HCT116 (cell line): ENCODE data around the gene MYO3B. TPM values are rescaled to one million over a fixed set of nuclear protein-coding genes. Genes with fewer than 3 reads are reported as not detected.

Experiments used
- ATAC-seq: fragments of 200-7000 bp; cut with Tn5 transposase; 2 replicates; pipeline ENCODE4 v1.9.1; 2020; ENCODE audit warnings: mild to moderate bottlenecking, moderate library complexity
- BruUV-seq: library from RNA; stranded (reverse); fragments of 400-500 nt; replicated peaks from 2 replicates; lab custom pipeline; 2021; lab: Mats Ljungman, UMichigan
- CTCF ChIA-PET: fragments of 300-600 bp; sonication (Branson Sonifier 250); formaldehyde crosslinking; loops from one replicate; lab custom pipeline; 2021; ENCODE audit warnings: antibody characterized with exemption; lab: Charles Lee
- POLR2A ChIA-PET: fragments of 300-600, 350-600 bp; sonication (Branson Sonifier 250); formaldehyde crosslinking; loops from one replicate; lab custom pipeline; 2021; ENCODE audit warnings: antibody characterized with exemption; lab: Charles Lee
- RAD21 ChIA-PET, 2 experiments: fragments of 300-600 bp; sonication (Branson Sonifier 250); formaldehyde crosslinking; loops; one replicate each; lab custom pipeline; 2023; ENCODE audit warnings: low total read pairs in 2 of 2; ENCODE audit not compliant: uncharacterized antibody in 2 of 2, unreplicated experiment in 2 of 2, low non-redundant PET in 1 of 2; lab: Charles Lee
- DNase-seq: peaks from one replicate; pipeline ENCODE4 v3.0.0-alpha.2; 2010; ENCODE audit warnings: low read depth, low spot score
- H2AFZ ChIP-seq: fragments of 200-600 bp; shearing (Covaris generic), sonication (generic); 2 replicates; pipeline ENCODE4 v1.6.1; 2017; ENCODE audit warnings: low read depth, mixed run types, mixed read lengths, antibody characterized with exemption, low read length; ENCODE audit not compliant: poor library complexity, severe bottlenecking
- H3K27ac ChIP-seq: 2 replicates; pipeline ENCODE4 v1.5.1; 2012; ENCODE audit warnings: low read depth, low read length
- H3K27me3 ChIP-seq: fragments of 200-600 bp; sonication (generic); 2 replicates; pipeline ENCODE4 v1.6.1; 2016; ENCODE audit warnings: mixed run types, low read length, mixed read lengths; ENCODE audit not compliant: insufficient read depth
- H3K36me3 ChIP-seq, 2 experiments: fragments of 200-500 bp in 1 of 2; fragments of 200-600 bp in 1 of 2; sonication (Bioruptor generic) in 1 of 2; sonication (generic) in 1 of 2; 2 replicates each; pipeline versions ENCODE4 v1.5.1 to v1.6.1; 2014 to 2016; ENCODE audit warnings: low read length in 2 of 2, inconsistent platforms in 1 of 2, mixed read lengths in 1 of 2, mixed run types in 1 of 2; ENCODE audit not compliant: insufficient read depth in 2 of 2, control insufficient read depth in 1 of 2
- H3K4me1 ChIP-seq, 2 experiments: fragments of 200-600 bp in 1 of 2; sonication (generic) in 1 of 2; 2 replicates each; pipeline versions ENCODE4 v1.5.1 to v1.6.1; 2012 to 2017; ENCODE audit warnings: low read length in 2 of 2, inconsistent platforms in 1 of 2, mild to moderate bottlenecking in 1 of 2, mixed read lengths in 1 of 2, mixed run types in 1 of 2, moderate library complexity in 1 of 2; ENCODE audit not compliant: insufficient read depth in 2 of 2, control insufficient read depth in 1 of 2
- H3K4me2 ChIP-seq: fragments of 200-600 bp; sonication (generic); 2 replicates; pipeline ENCODE4 v1.6.1; 2017; ENCODE audit warnings: mixed run types, low read length, mixed read lengths
- H3K4me3 ChIP-seq, 2 experiments: fragments of 200-600 bp in 1 of 2; sonication (generic) in 1 of 2; replicated peaks in 1 of 2; 2 replicates each; pipeline ENCODE4 v1.5.1; 2011 to 2016; ENCODE audit warnings: low read length in 2 of 2, control low read depth in 1 of 2, low read depth in 1 of 2, mild to moderate bottlenecking in 1 of 2, mixed read lengths in 1 of 2, mixed run types in 1 of 2
- H3K79me2 ChIP-seq: fragments of 200-600 bp; sonication (generic); 2 replicates; pipeline ENCODE4 v1.6.1; 2017; ENCODE audit warnings: mild to moderate bottlenecking, mixed run types, low read length, moderate library complexity, mixed read lengths; ENCODE audit not compliant: insufficient read depth
- H3K9ac ChIP-seq: fragments of 200-600 bp; sonication (generic); 2 replicates; pipeline ENCODE4 v1.6.1; 2016; ENCODE audit warnings: low read length, mixed read lengths
- H3K9me2 ChIP-seq: fragments of 200-600 bp; sonication (generic), shearing (Covaris generic); 2 replicates; pipeline ENCODE4 v1.6.1; 2017; ENCODE audit warnings: mixed run types, mild to moderate bottlenecking, moderate library complexity; ENCODE audit not compliant: insufficient read depth
- H3K9me3 ChIP-seq, 2 experiments: fragments of 200-500 bp in 1 of 2; fragments of 200-600 bp in 1 of 2; sonication (Bioruptor generic) in 1 of 2; sonication (generic) in 1 of 2; 2 replicates each; pipeline ENCODE4 v1.6.1; 2014 to 2017; ENCODE audit warnings: low read length in 2 of 2, mixed read lengths in 2 of 2, inconsistent platforms in 1 of 2, low read depth in 1 of 2, mild to moderate bottlenecking in 1 of 2, mixed run types in 1 of 2, moderate library complexity in 1 of 2; ENCODE audit not compliant: control insufficient read depth in 1 of 2, insufficient read depth in 1 of 2
- H4K20me1 ChIP-seq: fragments of 200-600 bp; sonication (generic), shearing (Covaris generic); 2 replicates; pipeline ENCODE4 v1.6.1; 2017; ENCODE audit warnings: mixed run types, mild to moderate bottlenecking, moderate library complexity; ENCODE audit not compliant: insufficient read depth
- FOSL1 ChIP-seq: IDR thresholded peaks from 2 replicates; pipeline ENCODE4 v1.6.1; 2012; ENCODE audit warnings: low read depth
- RAD21 ChIP-seq: IDR thresholded peaks from 2 replicates; pipeline ENCODE4 v1.6.1; 2012; ENCODE audit warnings: low read depth, mild to moderate bottlenecking
- SIN3A ChIP-seq: IDR thresholded peaks from 2 replicates; pipeline ENCODE4 v1.6.1; 2012; ENCODE audit warnings: low read depth
- TCF7L2 ChIP-seq: IDR thresholded peaks from 2 replicates; pipeline ENCODE4 v1.7.0; 2011; ENCODE audit warnings: borderline replicate concordance, inconsistent platforms; ENCODE audit not compliant: insufficient read depth, insufficient read length; ENCODE audit errors: extremely low read depth
- intact Hi-C: fragments of 100-400 bp; cut with micrococcal nuclease; formaldehyde crosslinking; loops from 2 replicates; pipeline ENCODE4 v1.10.0; 2022
- total RNA-seq: library from RNA; stranded (reverse); gene quantifications from one replicate; pipeline ENCODE4 v1.2.1, GENCODE V29; 2021; ENCODE audit not compliant: unreplicated experiment
- TF ChIP-seq, protein P1 (sequence below), 3 experiments: fragments of 200-600 bp in 1 of 3; sonication (generic) in 1 of 3; IDR thresholded peaks in 2 of 3; conservative IDR thresholded peaks in 1 of 3; 2 replicates each; pipeline ENCODE4 v1.5.1; 2012 to 2017; ENCODE audit warnings: low read depth in 2 of 3, low read length in 2 of 3, antibody characterized with exemption in 1 of 3, borderline replicate concordance in 1 of 3, control low read depth in 1 of 3, mild to moderate bottlenecking in 1 of 3, mixed read lengths in 1 of 3, mixed run types in 1 of 3, moderate library complexity in 1 of 3; ENCODE audit not compliant: insufficient read depth in 1 of 3
- TF ChIP-seq, protein P2 (sequence below): IDR thresholded peaks from 2 replicates; pipeline ENCODE4 v1.6.1; 2012; ENCODE audit warnings: low read depth

Gene MYO3B
- total RNA-seq, 1 experiment from 2014 or later: not detected

- ChIA-PET RAD21 (no interaction called here), POLR2A (no interaction called here), CTCF (no interaction called here)
- no TSS peak for BruUV-seq
- no peaks in the 10 kb centered on the region for H3K9me3 ChIP-seq
- H2AFZ ChIP-seq: no peak overlapping the region
- H3K9me2 ChIP-seq: no peaks in the 10 kb centered on the region
- no peak overlapping the region for H3K9ac ChIP-seq
- no peaks in the 10 kb centered on the region for H3K4me1 ChIP-seq
- no peaks in the 10 kb centered on the region for H3K36me3 ChIP-seq
- no peak overlapping the region for H3K4me3 ChIP-seq
- no peaks in the 10 kb centered on the region for H3K79me2 ChIP-seq
- H4K20me1 ChIP-seq: no peaks in the 10 kb centered on the region; the same call in 1 of the 2 replicates
- no peak overlapping the region for H3K27ac ChIP-seq
- no peaks in the 10 kb centered on the region for H3K27me3 ChIP-seq
- intact Hi-C loops: no loop called here
- TF ChIP-seq SIN3A (no peak), TCF7L2 (no peak), FOSL1 (no peak), RAD21 (no peak)
- TF ChIP-seq, protein P1, sequence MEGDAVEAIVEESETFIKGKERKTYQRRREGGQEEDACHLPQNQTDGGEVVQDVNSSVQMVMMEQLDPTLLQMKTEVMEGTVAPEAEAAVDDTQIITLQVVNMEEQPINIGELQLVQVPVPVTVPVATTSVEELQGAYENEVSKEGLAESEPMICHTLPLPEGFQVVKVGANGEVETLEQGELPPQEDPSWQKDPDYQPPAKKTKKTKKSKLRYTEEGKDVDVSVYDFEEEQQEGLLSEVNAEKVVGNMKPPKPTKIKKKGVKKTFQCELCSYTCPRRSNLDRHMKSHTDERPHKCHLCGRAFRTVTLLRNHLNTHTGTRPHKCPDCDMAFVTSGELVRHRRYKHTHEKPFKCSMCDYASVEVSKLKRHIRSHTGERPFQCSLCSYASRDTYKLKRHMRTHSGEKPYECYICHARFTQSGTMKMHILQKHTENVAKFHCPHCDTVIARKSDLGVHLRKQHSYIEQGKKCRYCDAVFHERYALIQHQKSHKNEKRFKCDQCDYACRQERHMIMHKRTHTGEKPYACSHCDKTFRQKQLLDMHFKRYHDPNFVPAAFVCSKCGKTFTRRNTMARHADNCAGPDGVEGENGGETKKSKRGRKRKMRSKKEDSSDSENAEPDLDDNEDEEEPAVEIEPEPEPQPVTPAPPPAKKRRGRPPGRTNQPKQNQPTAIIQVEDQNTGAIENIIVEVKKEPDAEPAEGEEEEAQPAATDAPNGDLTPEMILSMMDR (IDR thresholded peaks at IDR 0.05 in 2 of 3, conservative IDR thresholded peaks at IDR 0.05 in 1 of 3; ENCODE audit: borderline replicate concordance in 1 of 3, insufficient read depth in 1 of 3, low read depth in 2 of 3, low read length in 2 of 3): no peak
- TF ChIP-seq, protein P2, sequence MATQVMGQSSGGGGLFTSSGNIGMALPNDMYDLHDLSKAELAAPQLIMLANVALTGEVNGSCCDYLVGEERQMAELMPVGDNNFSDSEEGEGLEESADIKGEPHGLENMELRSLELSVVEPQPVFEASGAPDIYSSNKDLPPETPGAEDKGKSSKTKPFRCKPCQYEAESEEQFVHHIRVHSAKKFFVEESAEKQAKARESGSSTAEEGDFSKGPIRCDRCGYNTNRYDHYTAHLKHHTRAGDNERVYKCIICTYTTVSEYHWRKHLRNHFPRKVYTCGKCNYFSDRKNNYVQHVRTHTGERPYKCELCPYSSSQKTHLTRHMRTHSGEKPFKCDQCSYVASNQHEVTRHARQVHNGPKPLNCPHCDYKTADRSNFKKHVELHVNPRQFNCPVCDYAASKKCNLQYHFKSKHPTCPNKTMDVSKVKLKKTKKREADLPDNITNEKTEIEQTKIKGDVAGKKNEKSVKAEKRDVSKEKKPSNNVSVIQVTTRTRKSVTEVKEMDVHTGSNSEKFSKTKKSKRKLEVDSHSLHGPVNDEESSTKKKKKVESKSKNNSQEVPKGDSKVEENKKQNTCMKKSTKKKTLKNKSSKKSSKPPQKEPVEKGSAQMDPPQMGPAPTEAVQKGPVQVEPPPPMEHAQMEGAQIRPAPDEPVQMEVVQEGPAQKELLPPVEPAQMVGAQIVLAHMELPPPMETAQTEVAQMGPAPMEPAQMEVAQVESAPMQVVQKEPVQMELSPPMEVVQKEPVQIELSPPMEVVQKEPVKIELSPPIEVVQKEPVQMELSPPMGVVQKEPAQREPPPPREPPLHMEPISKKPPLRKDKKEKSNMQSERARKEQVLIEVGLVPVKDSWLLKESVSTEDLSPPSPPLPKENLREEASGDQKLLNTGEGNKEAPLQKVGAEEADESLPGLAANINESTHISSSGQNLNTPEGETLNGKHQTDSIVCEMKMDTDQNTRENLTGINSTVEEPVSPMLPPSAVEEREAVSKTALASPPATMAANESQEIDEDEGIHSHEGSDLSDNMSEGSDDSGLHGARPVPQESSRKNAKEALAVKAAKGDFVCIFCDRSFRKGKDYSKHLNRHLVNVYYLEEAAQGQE: no peak
- no peak overlapping the region for H3K4me2 ChIP-seq
- no peak for DNase-seq
- ATAC-seq: no peak
Measured at GRCh38 chr2:170582751-170583463, 405.0 kb downstream of the MYO3B start.
